SK-N-SH (cell line): ENCODE results near the gene ADAMTS2. TPM values are rescaled to one million over a fixed set of nuclear protein-coding genes. Genes with fewer than 3 reads are reported as not detected.

Experiments used
- CTCF ChIA-PET: fragments of 300-600, 350-600 bp; formaldehyde crosslinking; extraction: SDS; loops from one replicate; lab custom pipeline; 2021; lab: Yijun Ruan, JAX
- POLR2A ChIA-PET: fragments of 350-600 bp; sonication (Branson Sonifier 250); formaldehyde crosslinking; extraction: SDS; loops from one replicate; lab custom pipeline; 2020; ENCODE audit warnings: antibody characterized with exemption, inconsistent platforms; lab: Yijun Ruan, JAX
- DNase-seq: peaks from one replicate; pipeline ENCODE4 v3.0.0; 2012
- H2AFZ ChIP-seq: fragments of 200-600 bp; sonication (generic); 2 replicates; pipeline ENCODE4 v1.8.1; 2016; ENCODE audit warnings: antibody characterized with exemption, mild to moderate bottlenecking, low read depth
- H3F3A ChIP-seq: fragments of 200-600 bp; sonication (generic); replicated peaks from 2 replicates; pipeline ENCODE3; 2016; ENCODE audit warnings: antibody characterized with exemption, mild to moderate bottlenecking; ENCODE audit not compliant: insufficient read depth
- H3K27ac ChIP-seq, 2 experiments: fragments of 200-500 bp in 1 of 2; fragments of 200-600 bp in 1 of 2; sonication (Bioruptor generic) in 1 of 2; sonication (generic), shearing (Covaris generic) in 1 of 2; 2 replicates each; pipeline versions ENCODE4 v1.5.1 to v1.6.1; 2014 to 2016; ENCODE audit warnings: low read depth in 2 of 2, inconsistent platforms in 1 of 2, low read length in 1 of 2, mild to moderate bottlenecking in 1 of 2, mixed read lengths in 1 of 2
- H3K27me3 ChIP-seq: fragments of 200-600 bp; sonication (generic), shearing (Covaris generic); 2 replicates; pipeline ENCODE4 v1.6.1; 2016; ENCODE audit warnings: mixed run types; ENCODE audit not compliant: insufficient read depth
- H3K36me3 ChIP-seq, 2 experiments: fragments of 200-500 bp in 1 of 2; fragments of 200-600 bp in 1 of 2; sonication (Bioruptor generic) in 1 of 2; sonication (generic) in 1 of 2; replicated peaks in 1 of 2; 2 replicates each; pipeline versions ENCODE3 to v1.5.1; 2014 to 2016; ENCODE audit warnings: low read length in 1 of 2, mild to moderate bottlenecking in 1 of 2; ENCODE audit not compliant: insufficient read depth in 2 of 2, control insufficient read depth in 1 of 2
- H3K4me1 ChIP-seq, 2 experiments: fragments of 200-500 bp in 1 of 2; fragments of 200-600 bp in 1 of 2; sonication (Bioruptor generic) in 1 of 2; sonication (generic), shearing (Covaris generic) in 1 of 2; 2 replicates each; pipeline versions ENCODE4 v1.5.1 to v1.6.1; 2014 to 2016; ENCODE audit warnings: low read depth in 1 of 2, low read length in 1 of 2, mixed run types in 1 of 2; ENCODE audit not compliant: insufficient read depth in 2 of 2, control insufficient read depth in 1 of 2
- H3K4me2 ChIP-seq: fragments of 200-600 bp; sonication (generic), shearing (Covaris generic); 2 replicates; pipeline ENCODE4 v1.6.1; 2017; ENCODE audit warnings: mixed run types
- H3K4me3 ChIP-seq, 2 experiments: fragments of 200-500 bp in 1 of 2; fragments of 200-600 bp in 1 of 2; sonication (Bioruptor generic) in 1 of 2; sonication (generic), shearing (Covaris generic) in 1 of 2; 2 replicates each; pipeline versions ENCODE4 v1.5.1 to v1.8.1; 2014 to 2016; ENCODE audit warnings: low read depth in 2 of 2, inconsistent platforms in 1 of 2, low read length in 1 of 2, mild to moderate bottlenecking in 1 of 2, mixed read lengths in 1 of 2, moderate library complexity in 1 of 2
- H3K79me2 ChIP-seq: fragments of 200-600 bp; sonication (generic); 2 replicates; pipeline ENCODE4 v1.8.1; 2017; ENCODE audit warnings: mild to moderate bottlenecking; ENCODE audit not compliant: insufficient read depth
- H3K9ac ChIP-seq: fragments of 200-600 bp; sonication (generic); 2 replicates; pipeline ENCODE4 v1.6.1; 2017; ENCODE audit warnings: mixed run types
- H3K9me2 ChIP-seq: fragments of 200-600 bp; sonication (generic); 2 replicates; pipeline ENCODE4 v1.6.1; 2017; ENCODE audit warnings: mixed run types
- H3K9me3 ChIP-seq: fragments of 200-600 bp; sonication (generic); 2 replicates; pipeline ENCODE4 v1.6.1; 2017; ENCODE audit warnings: mixed run types, mild to moderate bottlenecking, moderate library complexity
- H4K20me1 ChIP-seq: fragments of 200-600 bp; sonication (generic); 2 replicates; pipeline ENCODE4 v1.6.1; 2017; ENCODE audit warnings: mild to moderate bottlenecking, mixed run types; ENCODE audit not compliant: insufficient read depth
- ELF1 ChIP-seq: IDR thresholded peaks from 2 replicates; pipeline ENCODE4 v1.4.0; 2012
- EZH2phosphoT487 ChIP-seq: fragments of 200-600 bp; sonication (generic); IDR thresholded peaks from 2 replicates; pipeline ENCODE4 v1.6.1; 2017; ENCODE audit warnings: low read depth, mixed run types, mild to moderate bottlenecking, antibody characterized with exemption, moderate library complexity, borderline replicate concordance
- GABPA ChIP-seq: IDR thresholded peaks from 2 replicates; pipeline ENCODE4 v1.4.0; 2012; ENCODE audit warnings: low read depth, mild to moderate bottlenecking
- MAX ChIP-seq: IDR thresholded peaks from 2 replicates; pipeline ENCODE4 v1.4.0; 2012; ENCODE audit warnings: low read depth
- MXI1 ChIP-seq: IDR thresholded peaks from 2 replicates; pipeline ENCODE4 v1.6.1; 2012; ENCODE audit warnings: mild to moderate bottlenecking, low read depth, low read length, improper control_type of control experiment
- PBX3 ChIP-seq: IDR thresholded peaks from 2 replicates; pipeline ENCODE4; 2012
- POLR2AphosphoS5 ChIP-seq: IDR thresholded peaks from 2 replicates; pipeline ENCODE4 v1.6.1; 2012; ENCODE audit warnings: low read depth, low read length
- TCF12 ChIP-seq: IDR thresholded peaks from 2 replicates; pipeline ENCODE4 v1.4.0; 2012
- TEAD4 ChIP-seq: IDR thresholded peaks from 2 replicates; pipeline ENCODE4 v1.4.0; 2012; ENCODE audit warnings: mild to moderate bottlenecking, borderline replicate concordance; ENCODE audit not compliant: insufficient read depth
- WGBS: methylation state at CpG from one replicate; pipeline ENCODE4 v1.1.6; 2017; ENCODE audit warnings: low lambda C conversion rate; 5-methylcytosine and 5-hydroxymethylcytosine counted together
- polyA plus RNA-seq, 3 experiments: library from polyadenylated mRNA; depleted of rRNA; stranded (reverse); fragments of >200 nt; gene quantifications; 2 replicates each; pipeline ENCODE4 v1.2.3, GENCODE V29; 2012

ADAMTS2 gene
- polyA plus RNA-seq, 1 of the 3 experiments (the other 2 are of a cell fraction): 0.12 TPM

GRCh38 chr5:179121667-179122111 lies 223.6 kb downstream of the ADAMTS2 start (continued):
- TF ChIP-seq TEAD4 (no peak), ELF1 (no peak), TCF12 (no peak), PBX3 (no peak)

GRCh38 chr5:179120951-179121666 lies 224.2 kb downstream of the ADAMTS2 start:
- H3K27me3 ChIP-seq: no peaks in the 10 kb centered on the region
- no peaks in the 10 kb centered on the region for H3K4me1 ChIP-seq
- H3K27ac ChIP-seq: no peak overlapping the region
- no peaks in the 10 kb centered on the region for H4K20me1 ChIP-seq
- H3K9me2 ChIP-seq: no peaks in the 10 kb centered on the region
- no peak overlapping the region for H3K4me3 ChIP-seq
- no peaks in the 10 kb centered on the region for H3K36me3 ChIP-seq
- WGBS: 77% methylated on average over 62 of the region's 75 CpGs
- TF ChIP-seq MXI1 (no peak), PBX3 (no peak), EZH2phosphoT487 (no peak), POLR2AphosphoS5 (no peak)
- H3K9me3 ChIP-seq: no peaks in the 10 kb centered on the region
- no peak overlapping the region for H3K9ac ChIP-seq
- DNase-seq: no peak
- H3K4me2 ChIP-seq: no peak overlapping the region
- H2AFZ ChIP-seq: no peak overlapping the region
- ChIA-PET POLR2A (no interaction called here), CTCF (no interaction called here)
- H3K79me2 ChIP-seq: no peaks in the 10 kb centered on the region
- no peaks in the 10 kb centered on the region for H3F3A ChIP-seq

GRCh38 chr5:179120421-179120861 lies 224.8 kb downstream of the ADAMTS2 start:
- ChIA-PET CTCF (no interaction called here), POLR2A (no interaction called here)
- no peaks in the 10 kb centered on the region for H3K79me2 ChIP-seq
- H3K9ac ChIP-seq: no peak overlapping the region
- no peak overlapping the region for H2AFZ ChIP-seq
- H3K9me3 ChIP-seq: no peaks in the 10 kb centered on the region
- H3K36me3 ChIP-seq: no peaks in the 10 kb centered on the region
- no peaks in the 10 kb centered on the region for H3F3A ChIP-seq
- H3K4me2 ChIP-seq: no peak overlapping the region
- H3K9me2 ChIP-seq: no peaks in the 10 kb centered on the region
- TF ChIP-seq GABPA: no peak
- TF ChIP-seq MAX: no peak
- no peak overlapping the region for H3K4me3 ChIP-seq
- DNase-seq: no peak
- no peaks in the 10 kb centered on the region for H3K4me1 ChIP-seq
- WGBS: 91% methylated on average over 20 of the region's 35 CpGs
- no peaks in the 10 kb centered on the region for H3K27me3 ChIP-seq
- no peak overlapping the region for H3K27ac ChIP-seq
- H4K20me1 ChIP-seq: no peaks in the 10 kb centered on the region
